SK-N-MC (cell line): ENCODE results near the gene CCDC192.

Experiments
- EZH2 ChIP-seq: fragments of 200-600 bp; sonication (generic); IDR thresholded peaks from one replicate; pipeline ENCODE4 v1.6.1; 2017; ENCODE audit warnings: antibody characterized with exemption
- POLR2AphosphoS5 ChIP-seq: IDR thresholded peaks from 2 replicates; pipeline ENCODE4 v1.6.1; 2012; ENCODE audit warnings: mild to moderate bottlenecking, low read depth, low read length, borderline replicate concordance

- TF ChIP-seq EZH2: no peak
- TF ChIP-seq POLR2AphosphoS5: no peak
Measured at GRCh38 chr5:127987354-127988145, 284.4 kb downstream of the CCDC192 start.
